Measurements from ENCODE around the gene TBC1D14.

DNA sequence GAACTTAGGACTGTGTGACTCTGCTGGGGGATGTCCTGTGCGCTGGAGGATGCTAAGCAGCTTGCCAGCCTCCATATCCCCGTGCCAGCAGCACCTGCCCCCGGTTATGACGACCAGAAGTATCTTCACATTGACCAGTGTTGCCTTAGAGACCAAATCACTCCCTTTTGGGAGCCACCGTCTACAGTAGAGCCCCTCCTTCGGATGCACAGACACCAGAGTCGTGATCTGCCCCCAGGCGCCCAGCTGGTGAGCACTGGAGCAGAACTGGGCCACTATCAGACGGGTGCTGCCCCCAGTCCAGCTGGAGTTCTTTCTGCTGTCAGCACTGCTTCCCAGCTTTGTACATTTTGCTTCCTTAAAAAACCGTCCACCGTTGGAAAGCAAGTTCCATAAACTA, 103.5 kb downstream of the TBC1D14 start:
- TF ChIP-seq, protein P1, sequence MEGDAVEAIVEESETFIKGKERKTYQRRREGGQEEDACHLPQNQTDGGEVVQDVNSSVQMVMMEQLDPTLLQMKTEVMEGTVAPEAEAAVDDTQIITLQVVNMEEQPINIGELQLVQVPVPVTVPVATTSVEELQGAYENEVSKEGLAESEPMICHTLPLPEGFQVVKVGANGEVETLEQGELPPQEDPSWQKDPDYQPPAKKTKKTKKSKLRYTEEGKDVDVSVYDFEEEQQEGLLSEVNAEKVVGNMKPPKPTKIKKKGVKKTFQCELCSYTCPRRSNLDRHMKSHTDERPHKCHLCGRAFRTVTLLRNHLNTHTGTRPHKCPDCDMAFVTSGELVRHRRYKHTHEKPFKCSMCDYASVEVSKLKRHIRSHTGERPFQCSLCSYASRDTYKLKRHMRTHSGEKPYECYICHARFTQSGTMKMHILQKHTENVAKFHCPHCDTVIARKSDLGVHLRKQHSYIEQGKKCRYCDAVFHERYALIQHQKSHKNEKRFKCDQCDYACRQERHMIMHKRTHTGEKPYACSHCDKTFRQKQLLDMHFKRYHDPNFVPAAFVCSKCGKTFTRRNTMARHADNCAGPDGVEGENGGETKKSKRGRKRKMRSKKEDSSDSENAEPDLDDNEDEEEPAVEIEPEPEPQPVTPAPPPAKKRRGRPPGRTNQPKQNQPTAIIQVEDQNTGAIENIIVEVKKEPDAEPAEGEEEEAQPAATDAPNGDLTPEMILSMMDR (IDR thresholded peaks at IDR 0.05; ENCODE audit: control extremely low read depth in 1 of 3, insufficient read depth in 1 of 3, low read depth in 1 of 3, low read length in 3 of 3) = no peak
- TF ChIP-seq PHF8 (conservative IDR thresholded peaks at IDR 0.05; ENCODE audit: low read depth, low read length) = no peak
- no peak for TF ChIP-seq GTF2F1 (IDR thresholded peaks at IDR 0.05; ENCODE audit: borderline replicate concordance, low read depth, low read length)
- TF ChIP-seq, protein P2, sequence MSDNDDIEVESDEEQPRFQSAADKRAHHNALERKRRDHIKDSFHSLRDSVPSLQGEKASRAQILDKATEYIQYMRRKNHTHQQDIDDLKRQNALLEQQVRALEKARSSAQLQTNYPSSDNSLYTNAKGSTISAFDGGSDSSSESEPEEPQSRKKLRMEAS (IDR thresholded peaks at IDR 0.05) = no peak
- TF ChIP-seq, protein P3, sequence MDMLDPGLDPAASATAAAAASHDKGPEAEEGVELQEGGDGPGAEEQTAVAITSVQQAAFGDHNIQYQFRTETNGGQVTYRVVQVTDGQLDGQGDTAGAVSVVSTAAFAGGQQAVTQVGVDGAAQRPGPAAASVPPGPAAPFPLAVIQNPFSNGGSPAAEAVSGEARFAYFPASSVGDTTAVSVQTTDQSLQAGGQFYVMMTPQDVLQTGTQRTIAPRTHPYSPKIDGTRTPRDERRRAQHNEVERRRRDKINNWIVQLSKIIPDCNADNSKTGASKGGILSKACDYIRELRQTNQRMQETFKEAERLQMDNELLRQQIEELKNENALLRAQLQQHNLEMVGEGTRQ (IDR thresholded peaks at IDR 0.05; ENCODE audit: low read length) = no peak
- no peak for TF ChIP-seq EZH2 (IDR thresholded peaks at IDR 0.05; ENCODE audit: low read depth, low read length, severe bottlenecking)
